ENCODE data around the gene TRPT1. TPM values are rescaled to one million over a fixed set of nuclear protein-coding genes. Genes with fewer than 3 reads are reported as not detected.
A peak's percentile ranks its signal among the peaks of the same experiment; 100 is the strongest.

The TRPT1 gene
- total RNA-seq, 4 donors from 2014 or later: 48.4 to 62.2 (median 52.8) TPM

GRCh38 chr11:64268025-64268892 is 42.3 kb upstream of the TRPT1 start:
- TF ChIP-seq CTCF (IDR thresholded peaks at IDR 0.05) (no peak), POLR2AphosphoS5 (IDR thresholded peaks at IDR 0.05) (no peak)
- peak overlapping the region; percentile 95 for H3K27ac ChIP-seq
- no peak for DNase-seq (ENCODE audit: low spot score in 2 of 2)
- H3K36me3 ChIP-seq: peaks cover 33% of the 10 kb centered on the region
- peak overlapping the region; percentile 69 for H3K4me3 ChIP-seq
- H3K27me3 ChIP-seq: no peaks in the 10 kb centered on the region
- 42% methylated on average over 16 of the region's 23 CpGs for WGBS
- H3K9me3 ChIP-seq: no peaks in the 10 kb centered on the region
- H3K4me1 ChIP-seq: peaks cover 37% of the 10 kb centered on the region

GRCh38 chr11:64267207-64267945 is 41.4 kb upstream of the TRPT1 start:
- Histone ChIP-seq H3K36me3 (peaks cover 41% of the 10 kb centered on the region), H3K4me3 (no peak overlapping the region), H3K27me3 (no peaks in the 10 kb centered on the region), H3K9me3 (no peaks in the 10 kb centered on the region), H3K27ac (peak overlapping the region; percentile 95), H3K4me1 (peaks cover 37% of the 10 kb centered on the region)
- 37% methylated on average over 19 of the region's 27 CpGs for WGBS
- DNase-seq (ENCODE audit: low spot score in 2 of 2): no peak
- TF ChIP-seq POLR2A (IDR thresholded peaks at IDR 0.05) (no peak), EP300 (IDR thresholded peaks at IDR 0.05) (no peak), CTCF (IDR thresholded peaks at IDR 0.05) (no peak), POLR2AphosphoS5 (IDR thresholded peaks at IDR 0.05) (no peak)

- TF ChIP-seq CTCF (IDR thresholded peaks at IDR 0.05): no peak
- TF ChIP-seq POLR2AphosphoS5 (IDR thresholded peaks at IDR 0.05): no peak
- no peak overlapping the region for H3K27ac ChIP-seq
- no peaks in the 10 kb centered on the region for H3K9me3 ChIP-seq
- H3K4me1 ChIP-seq: peaks cover 27% of the 10 kb centered on the region
- peaks cover 52% of the 10 kb centered on the region for H3K36me3 ChIP-seq
- no peaks in the 10 kb centered on the region for H3K27me3 ChIP-seq
- WGBS: 87% methylated on average over 15 of the region's 15 CpGs
- no peak for DNase-seq (ENCODE audit: low spot score in 2 of 2)
- no peak overlapping the region for H3K4me3 ChIP-seq
Measured at GRCh38 chr11:64266339-64266738, 40.4 kb upstream of the TRPT1 start.

GRCh38 chr11:64265176-64266160 is 39.5 kb upstream of the TRPT1 start:
- Histone ChIP-seq H3K27ac (no peak overlapping the region), H3K27me3 (no peaks in the 10 kb centered on the region), H3K36me3 (peaks cover 57% of the 10 kb centered on the region), H3K4me3 (no peak overlapping the region), H3K9me3 (no peaks in the 10 kb centered on the region), H3K4me1 (peaks cover 26% of the 10 kb centered on the region)
- TF ChIP-seq POLR2AphosphoS5 (IDR thresholded peaks at IDR 0.05) (no peak), EP300 (IDR thresholded peaks at IDR 0.05) (no peak), POLR2A (IDR thresholded peaks at IDR 0.05) (no peak), CTCF (IDR thresholded peaks at IDR 0.05) (no peak)
- WGBS: 96% methylated on average over 19 of the region's 35 CpGs
- no peak for DNase-seq (ENCODE audit: low spot score in 2 of 2)

All from suprapubic skin (tissue), 4 donors.